Duodenal mucosa (tissue), 2 donors: ENCODE measurements around the gene USP48.

Source experiments
- H3K27ac ChIP-seq: one replicate; pipeline ENCODE4 v1.7.0; 2013; ENCODE audit warnings: low read depth, low read length
- H3K27me3 ChIP-seq, 2 donors: one replicate each; pipeline ENCODE4 v1.7.0; 2013; ENCODE audit warnings: low read length in 2 of 2, control low read depth in 1 of 2; ENCODE audit not compliant: insufficient read depth in 2 of 2, control insufficient read depth in 1 of 2
- H3K36me3 ChIP-seq, 2 donors: one replicate each; pipeline ENCODE4 v1.7.0; 2013; ENCODE audit warnings: low read length in 2 of 2, control low read depth in 1 of 2; ENCODE audit not compliant: insufficient read depth in 2 of 2, control insufficient read depth in 1 of 2
- H3K4me1 ChIP-seq, 2 donors: one replicate each; pipeline ENCODE4 v1.7.0; 2013; ENCODE audit warnings: low read length in 2 of 2, control low read depth in 1 of 2; ENCODE audit not compliant: insufficient read depth in 2 of 2, control insufficient read depth in 1 of 2
- H3K4me3 ChIP-seq, 2 donors: one replicate each; pipeline ENCODE4 v1.7.0; 2013; ENCODE audit warnings: low read length in 2 of 2, low read depth in 1 of 2
- H3K9ac ChIP-seq, 2 donors: one replicate each; pipeline ENCODE4 v1.7.0; 2013; ENCODE audit warnings: low read length in 2 of 2, low read depth in 1 of 2
- H3K9me3 ChIP-seq, 2 donors: one replicate each; pipeline ENCODE4 v1.7.0; 2013; ENCODE audit warnings: low read length in 2 of 2, control low read depth in 1 of 2; ENCODE audit not compliant: control insufficient read depth in 1 of 2

USP48 gene

DNA sequence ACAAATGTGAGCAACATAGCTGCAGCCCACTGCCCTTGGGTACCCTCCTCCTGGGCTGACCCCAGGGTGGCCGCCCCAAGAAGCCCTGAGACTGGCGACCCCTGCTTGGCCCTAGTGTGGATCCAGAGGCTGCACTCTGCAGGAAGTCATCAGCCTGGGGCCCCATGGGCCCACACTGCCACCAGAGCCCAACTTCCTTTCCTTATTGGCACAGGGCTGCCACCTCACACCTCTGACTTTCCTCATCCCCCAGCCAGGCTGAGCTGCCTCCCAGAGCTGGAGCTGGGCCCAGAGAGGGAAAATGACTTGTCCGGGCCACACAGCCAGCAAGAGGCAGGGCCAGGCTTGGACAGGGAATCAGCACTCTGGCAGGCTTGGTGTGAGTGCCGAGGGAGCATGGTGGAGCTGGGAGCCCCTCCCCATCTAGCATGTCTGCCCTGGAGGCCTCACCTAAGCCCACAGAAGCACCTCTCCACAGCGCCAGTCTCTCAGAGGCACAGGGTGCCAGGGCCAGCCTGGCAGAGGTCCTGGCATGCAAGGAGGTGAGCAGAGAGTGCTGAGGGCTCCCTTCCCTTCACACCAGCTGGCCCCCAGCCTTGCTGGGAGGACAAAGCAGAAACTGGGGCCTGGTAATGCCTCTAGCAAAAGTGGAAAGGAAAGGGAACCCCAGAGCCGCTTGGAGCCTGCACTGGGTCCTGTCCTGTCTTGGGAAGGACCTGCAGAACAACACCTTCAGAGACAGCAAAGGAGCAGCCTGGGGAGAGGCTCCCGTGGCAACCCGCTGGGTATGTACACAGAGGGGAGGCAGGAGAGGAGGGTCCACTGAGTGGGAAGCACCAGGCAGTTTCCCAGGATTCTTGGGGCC lies 117.0 kb downstream of the USP48 start:
- no peaks in the 10 kb centered on the region for H3K36me3 ChIP-seq
- no peak overlapping the region for H3K4me3 ChIP-seq
- H3K27ac ChIP-seq: no peak overlapping the region
- no peak overlapping the region for H3K9ac ChIP-seq
- H3K9me3 ChIP-seq: no peaks in the 10 kb centered on the region
- H3K4me1 ChIP-seq: peaks cover 10 to 20% of the 10 kb centered on the region in 2 donors
- H3K27me3 ChIP-seq: peaks cover 18 to 49% of the 10 kb centered on the region in 2 donors

DNA sequence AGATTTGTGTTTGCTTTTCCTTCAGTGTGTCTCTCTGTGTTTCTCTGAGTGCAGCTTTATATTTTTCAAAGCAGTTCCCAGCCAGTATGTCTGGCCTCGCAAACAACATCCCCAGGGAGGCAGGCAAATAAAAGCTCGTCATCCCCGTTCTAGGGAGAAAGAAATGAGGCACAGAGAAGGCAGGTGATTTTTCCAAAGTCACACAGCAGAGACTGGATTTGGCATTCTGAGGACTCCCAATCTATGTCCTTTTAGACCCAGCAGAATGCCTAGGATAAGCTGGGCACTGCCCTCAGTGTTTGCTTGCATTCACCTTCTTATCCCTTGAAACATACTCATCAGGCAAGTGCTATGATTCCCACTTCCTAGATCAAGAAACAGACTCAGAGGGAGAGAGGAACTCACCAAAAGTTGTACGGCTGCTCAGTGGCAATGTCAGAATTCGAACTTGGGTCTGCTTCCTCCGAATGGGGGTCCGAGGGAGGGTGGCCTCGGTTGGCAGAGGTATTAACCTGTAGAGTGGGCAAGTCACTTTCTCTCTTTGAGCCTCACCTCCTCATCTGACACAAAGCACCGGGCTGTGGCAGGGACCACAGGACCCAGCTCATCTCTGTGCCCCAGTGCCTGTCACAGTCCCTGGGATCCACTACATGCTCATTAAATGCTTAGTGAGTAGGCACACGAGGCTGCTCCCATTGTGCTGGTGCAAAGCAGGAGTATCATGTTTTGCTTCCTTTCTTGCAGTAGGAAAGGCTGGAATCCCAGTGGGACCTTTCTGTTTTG lies 118.0 kb downstream of the USP48 start:
- Histone ChIP-seq H3K4me3 (no peak overlapping the region), H3K4me1 (peaks cover 8 to 15% of the 10 kb centered on the region in 2 donors), H3K27me3 (peaks cover 17 to 45% of the 10 kb centered on the region in 2 donors), H3K9me3 (no peaks in the 10 kb centered on the region), H3K36me3 (no peaks in the 10 kb centered on the region), H3K27ac (no peak overlapping the region), H3K9ac (no peak overlapping the region)

DNA sequence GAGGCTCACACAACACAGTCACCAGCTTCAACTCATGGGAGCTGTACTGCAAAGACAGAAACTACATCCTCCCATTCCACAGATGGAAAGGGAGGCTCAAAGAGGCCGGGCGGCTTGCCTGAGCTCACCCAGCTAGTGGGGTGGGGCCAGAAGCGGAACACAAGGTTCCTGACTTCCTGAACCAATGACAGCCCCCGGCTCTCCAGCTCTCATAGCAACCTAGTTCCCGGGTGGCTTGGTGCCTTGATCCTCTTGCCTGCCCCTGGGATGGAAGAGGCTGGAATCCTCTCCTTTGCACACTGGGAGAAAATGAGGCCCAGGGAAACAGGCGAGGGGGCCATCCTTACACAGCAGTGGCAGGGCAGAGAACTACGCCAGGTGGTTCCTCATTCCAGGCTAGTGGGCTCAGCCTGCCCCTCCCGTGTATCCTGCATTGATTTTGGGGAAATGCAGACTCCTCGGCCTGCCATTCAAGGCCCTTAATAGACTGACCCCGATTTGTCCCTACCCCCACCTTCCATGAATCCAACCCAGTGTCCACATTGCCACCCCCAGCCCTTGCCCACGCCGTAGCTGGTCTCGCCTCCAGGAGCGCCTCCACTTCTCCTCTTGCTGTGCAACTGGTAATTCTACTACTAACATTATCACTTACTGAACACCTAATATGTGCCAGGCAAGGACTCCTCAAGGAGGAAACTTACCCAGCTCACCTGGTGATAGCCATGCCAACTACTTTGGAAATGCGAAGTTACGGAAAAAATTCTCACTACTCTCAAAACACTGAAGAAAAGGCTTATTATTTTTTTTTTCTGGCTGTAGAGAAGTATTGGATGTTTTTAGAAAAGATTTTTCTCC lies 118.8 kb downstream of the USP48 start:
- Histone ChIP-seq H3K9ac (no peak overlapping the region), H3K27me3 (peaks cover 17 to 45% of the 10 kb centered on the region in 2 donors), H3K4me3 (no peak overlapping the region), H3K9me3 (no peaks in the 10 kb centered on the region), H3K36me3 (no peaks in the 10 kb centered on the region), H3K27ac (no peak overlapping the region), H3K4me1 (peaks cover 5 to 8% of the 10 kb centered on the region in 2 donors)

DNA sequence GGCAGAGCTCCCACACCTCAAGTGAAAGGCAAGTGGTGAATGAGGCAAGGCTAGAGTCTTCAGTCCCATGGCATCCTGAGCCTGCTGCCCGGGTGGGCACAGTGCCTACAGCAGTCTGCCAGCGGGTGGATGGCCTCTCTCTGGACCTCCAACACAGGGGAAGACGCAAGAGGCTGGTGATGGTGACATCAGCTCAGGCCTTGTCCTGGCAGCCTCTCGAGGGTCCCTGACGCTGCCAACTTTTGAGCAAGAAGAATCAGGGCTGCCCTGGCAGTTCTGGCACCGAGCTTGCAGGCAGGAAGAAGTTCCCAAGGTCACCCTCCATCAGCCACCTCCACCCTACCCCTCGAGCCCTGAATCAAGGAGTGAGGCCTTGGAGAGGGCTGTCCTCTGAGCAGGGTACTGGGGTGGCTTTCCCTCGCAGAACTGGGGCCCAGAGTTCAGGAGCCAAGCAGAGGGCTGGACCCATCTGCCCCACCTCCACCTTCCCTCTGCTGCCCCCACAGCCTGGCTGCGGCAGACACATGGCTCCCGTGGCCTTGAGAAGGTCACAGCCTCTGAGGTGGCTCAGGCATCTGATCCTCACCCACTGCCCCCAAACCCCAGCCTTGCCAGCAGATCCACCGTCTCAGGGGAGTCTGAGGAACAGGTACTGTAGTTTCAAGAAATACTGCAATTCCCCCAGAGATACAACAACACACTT lies 119.5 kb downstream of the USP48 start:
- Histone ChIP-seq H3K27me3 (peaks cover 12 to 40% of the 10 kb centered on the region in 2 donors), H3K36me3 (no peaks in the 10 kb centered on the region), H3K4me3 (no peak overlapping the region), H3K9me3 (no peaks in the 10 kb centered on the region), H3K9ac (no peak overlapping the region), H3K4me1 (peaks cover 0 to 3% of the 10 kb centered on the region in 2 donors), H3K27ac (no peak overlapping the region)

DNA sequence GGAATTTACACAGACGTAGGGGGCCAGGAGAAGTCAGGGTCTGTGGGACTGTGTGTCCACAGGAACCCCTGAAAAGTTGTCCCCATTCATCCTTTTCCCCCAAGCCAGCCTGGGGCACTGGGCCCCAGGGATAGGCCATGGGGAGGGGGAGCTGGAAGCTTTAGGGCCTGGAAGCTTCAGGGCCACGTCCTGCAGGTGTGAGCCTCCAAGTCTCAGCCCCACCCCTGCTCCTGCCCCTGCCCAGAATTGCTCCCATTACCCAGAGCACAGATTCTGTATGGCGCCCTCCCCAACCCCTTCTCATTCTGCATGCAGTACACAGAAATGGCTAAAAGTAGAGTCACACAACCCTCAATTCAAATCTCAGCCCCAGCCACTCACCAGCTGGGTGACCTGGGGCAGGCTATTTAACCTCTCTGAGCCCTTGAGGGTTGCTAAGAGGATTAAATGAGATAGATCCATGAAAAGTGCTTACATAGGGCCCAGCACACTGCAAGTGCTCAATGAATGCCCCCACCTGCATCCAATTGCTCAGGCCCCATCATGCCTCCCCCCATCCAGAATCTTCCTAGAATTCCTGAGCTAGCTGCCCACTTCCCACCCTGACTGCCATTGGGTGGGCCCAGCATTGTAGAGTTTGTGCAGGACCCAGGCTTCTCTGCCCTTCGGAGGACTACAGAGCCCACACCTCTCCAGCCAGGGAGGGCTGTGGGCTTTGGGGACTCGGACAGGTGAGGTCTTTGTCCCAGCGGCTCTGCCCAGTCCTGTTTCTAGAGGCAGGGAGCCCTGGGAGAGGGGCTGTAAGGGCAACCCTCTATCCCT lies 120.3 kb downstream of the USP48 start:
- Histone ChIP-seq H3K9ac (no peak overlapping the region), H3K27ac (no peak overlapping the region), H3K36me3 (no peaks in the 10 kb centered on the region), H3K4me3 (no peak overlapping the region), H3K4me1 (no peaks in the 10 kb centered on the region), H3K27me3 (peaks cover 6 to 32% of the 10 kb centered on the region in 2 donors), H3K9me3 (no peaks in the 10 kb centered on the region)

DNA sequence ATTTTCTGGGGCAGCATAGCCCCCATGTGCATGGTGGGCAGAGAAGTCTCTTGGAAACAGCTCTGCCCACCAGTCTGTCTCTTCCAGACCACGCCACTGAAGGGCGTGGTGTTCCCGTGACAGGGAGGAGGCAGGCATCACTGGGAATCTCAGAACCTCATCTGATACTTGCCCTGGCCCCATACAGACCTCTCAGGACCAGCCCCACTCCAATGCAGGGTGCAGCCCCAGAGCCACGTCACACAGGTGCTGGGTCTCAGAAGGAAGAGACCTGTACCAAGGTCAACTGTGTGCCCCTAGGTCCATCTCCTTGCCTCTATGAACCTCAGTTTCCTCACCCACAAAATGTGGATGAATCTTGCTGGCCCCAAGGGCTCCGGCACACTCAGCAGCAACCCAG lies 121.1 kb downstream of the USP48 start:
- H3K27me3 ChIP-seq: peaks cover 0 to 25% of the 10 kb centered on the region in 2 donors
- no peaks in the 10 kb centered on the region for H3K9me3 ChIP-seq
- H3K36me3 ChIP-seq: no peaks in the 10 kb centered on the region
- no peak overlapping the region for H3K9ac ChIP-seq
- H3K4me3 ChIP-seq: no peak overlapping the region
- H3K4me1 ChIP-seq: peaks cover 0 to 2% of the 10 kb centered on the region in 2 donors
- no peak overlapping the region for H3K27ac ChIP-seq

DNA sequence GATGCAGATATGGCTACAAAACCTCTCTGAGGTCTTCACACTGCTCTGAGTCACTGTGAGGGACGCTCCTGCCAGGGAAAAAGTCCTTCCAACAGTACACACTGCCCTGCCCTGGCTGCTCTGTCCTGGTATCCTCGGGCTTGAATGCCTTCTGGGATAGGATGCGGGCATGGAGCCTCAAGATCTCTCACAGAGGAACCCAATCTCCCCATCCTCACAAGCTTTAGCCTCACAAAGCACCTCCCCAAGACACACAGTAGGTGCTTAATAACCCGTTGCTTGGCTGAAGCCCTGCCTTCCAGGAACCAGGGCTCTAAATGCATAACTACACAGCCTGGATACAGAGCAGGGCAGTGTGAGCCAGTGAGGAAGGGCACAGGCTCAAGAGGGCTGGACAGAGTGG lies 123.0 kb downstream of the USP48 start:
- Histone ChIP-seq H3K9me3 (no peaks in the 10 kb centered on the region), H3K4me3 (no peak overlapping the region), H3K27me3 (peaks cover 0 to 10% of the 10 kb centered on the region in 2 donors), H3K9ac (no peak overlapping the region), H3K4me1 (peaks cover 0 to 8% of the 10 kb centered on the region in 2 donors), H3K36me3 (no peaks in the 10 kb centered on the region), H3K27ac (no peak overlapping the region)

DNA sequence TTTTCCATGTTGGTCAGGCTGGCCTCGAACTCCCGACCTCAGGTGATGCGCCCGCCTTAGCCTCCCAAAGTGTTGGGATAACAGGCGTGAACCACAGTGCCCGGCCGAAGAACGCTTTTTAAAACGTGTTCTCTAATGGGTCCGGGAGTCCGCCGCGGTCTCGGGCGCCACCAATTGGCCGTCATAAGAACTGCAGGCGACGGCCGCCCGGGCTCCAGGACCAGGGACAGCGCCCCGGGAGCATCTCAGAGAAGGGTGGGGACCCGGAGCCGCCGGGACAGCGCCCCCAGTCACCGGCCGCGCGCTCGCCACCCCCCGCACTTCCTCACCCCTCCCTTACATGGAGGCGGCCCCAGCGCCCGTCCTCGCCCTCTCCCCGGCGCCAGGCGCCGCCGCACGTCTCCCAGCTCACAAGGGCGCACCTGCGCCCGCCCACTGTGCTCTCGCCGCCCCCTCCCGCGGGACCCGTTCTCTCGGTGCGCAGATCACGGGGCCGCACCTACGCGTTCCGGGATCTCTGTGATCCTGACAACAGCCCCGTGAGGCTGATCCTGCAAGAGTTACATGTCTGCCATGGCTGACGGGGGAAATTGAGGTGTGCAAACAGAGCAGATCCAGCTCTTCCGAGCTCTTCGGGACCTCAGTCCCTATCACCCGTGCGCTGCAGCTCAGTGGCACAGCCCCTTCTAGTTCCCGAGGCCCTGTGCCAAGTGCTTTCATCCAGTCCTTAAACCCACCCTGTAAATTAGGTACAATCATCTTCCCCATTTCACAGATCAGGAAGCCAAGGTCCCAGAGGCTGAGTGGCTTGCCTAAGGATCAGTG lies 123.6 kb downstream of the USP48 start:
- H3K9me3 ChIP-seq: no peaks in the 10 kb centered on the region
- H3K4me1 ChIP-seq: peaks cover 0 to 8% of the 10 kb centered on the region in 2 donors
- no peak overlapping the region for H3K9ac ChIP-seq
- H3K27me3 ChIP-seq: peaks cover 0 to 7% of the 10 kb centered on the region in 2 donors
- H3K36me3 ChIP-seq: no peaks in the 10 kb centered on the region
- H3K27ac ChIP-seq: no peak overlapping the region
- peak overlapping the region; percentile 22 to 50 for H3K4me3 ChIP-seq
